Activated T-helper 17 cell treated with anti-CD3 and anti-CD28 coated beads, Interleukin-2, amount 50 U/mL, for 72 hours (primary cell): Measurements from ENCODE around the gene SLC13A3. TPM values are rescaled to one million over a fixed set of nuclear protein-coding genes. Genes with fewer than 3 reads are reported as not detected.

Experiments
- ATAC-seq: fragments of 150-1000 bp; cut with Tn5 transposase; replicated peaks from 2 replicates; pipeline ENCODE4 v1.10.0; 2021; ENCODE audit warnings: mild to moderate bottlenecking, moderate library complexity
- H3K27ac Mint-ChIP-seq: one replicate; pipeline ENCODE4 v1.8.0; 2022; ENCODE audit warnings: mixed read lengths
- H3K27me3 Mint-ChIP-seq: one replicate; pipeline ENCODE4 v1.8.0; 2022; ENCODE audit warnings: mixed read lengths
- H3K36me3 Mint-ChIP-seq: one replicate; pipeline ENCODE4 v1.8.0; 2022; ENCODE audit warnings: low read depth, mild to moderate bottlenecking, mixed read lengths
- H3K4me1 Mint-ChIP-seq: one replicate; pipeline ENCODE4 v1.8.0; 2022; ENCODE audit warnings: mixed read lengths
- H3K4me3 Mint-ChIP-seq: one replicate; pipeline ENCODE4 v1.8.0; 2022; ENCODE audit warnings: mild to moderate bottlenecking, mixed read lengths
- H3K9me3 Mint-ChIP-seq: one replicate; pipeline ENCODE4 v1.8.0; 2022; ENCODE audit warnings: mixed read lengths
- total RNA-seq, 2 donors: library from RNA; stranded (reverse); gene quantifications; one replicate each; pipeline ENCODE4 v1.2.3, GENCODE V29; 2022

SLC13A3 gene
- total RNA-seq, 2 donors from 2014 or later = not detected

DNA sequence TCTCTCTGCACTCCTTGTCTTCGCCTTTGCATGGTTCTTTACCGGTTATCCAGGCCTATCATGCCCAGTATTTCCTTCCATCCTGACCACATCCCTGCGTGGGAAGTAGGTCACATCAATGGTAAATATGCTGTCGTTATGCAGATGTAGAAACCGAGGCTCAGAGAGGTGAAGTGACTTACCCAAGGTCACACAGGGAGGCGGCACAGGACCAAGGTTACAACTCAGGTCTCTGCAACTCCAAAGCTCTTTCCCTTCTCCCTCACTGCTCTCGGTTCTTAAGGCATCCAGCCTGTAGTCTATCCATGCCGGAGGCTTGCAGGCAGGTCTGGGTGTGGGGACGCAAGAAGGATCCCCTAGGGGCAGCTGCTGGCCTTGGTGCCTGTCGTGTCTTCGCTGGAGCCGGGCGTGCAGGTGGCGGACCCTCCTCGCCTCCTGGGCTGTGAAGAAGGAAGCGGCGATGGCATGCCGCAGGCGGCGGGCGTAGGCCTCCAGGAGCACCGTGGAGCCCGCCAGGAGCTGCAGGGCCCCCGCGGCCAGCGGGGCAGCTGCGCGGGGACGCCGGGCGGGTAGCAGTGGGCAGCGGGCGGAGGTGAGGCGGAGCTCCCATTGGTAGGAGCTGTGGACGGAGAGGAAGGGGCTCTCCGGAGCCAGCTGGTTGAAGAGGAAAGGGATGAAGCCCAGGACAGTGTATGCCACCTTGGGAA lies 109.9 kb downstream of the SLC13A3 start:
- no peaks in the 10 kb centered on the region for H3K36me3 Mint-ChIP-seq
- no peak overlapping the region for H3K4me3 Mint-ChIP-seq
- peaks cover 7% of the 10 kb centered on the region for H3K4me1 Mint-ChIP-seq
- H3K27me3 Mint-ChIP-seq = peaks cover 9% of the 10 kb centered on the region
- H3K9me3 Mint-ChIP-seq = peaks cover under 1% of the 10 kb centered on the region
- H3K27ac Mint-ChIP-seq = no peak overlapping the region
- ATAC-seq = no peak

DNA sequence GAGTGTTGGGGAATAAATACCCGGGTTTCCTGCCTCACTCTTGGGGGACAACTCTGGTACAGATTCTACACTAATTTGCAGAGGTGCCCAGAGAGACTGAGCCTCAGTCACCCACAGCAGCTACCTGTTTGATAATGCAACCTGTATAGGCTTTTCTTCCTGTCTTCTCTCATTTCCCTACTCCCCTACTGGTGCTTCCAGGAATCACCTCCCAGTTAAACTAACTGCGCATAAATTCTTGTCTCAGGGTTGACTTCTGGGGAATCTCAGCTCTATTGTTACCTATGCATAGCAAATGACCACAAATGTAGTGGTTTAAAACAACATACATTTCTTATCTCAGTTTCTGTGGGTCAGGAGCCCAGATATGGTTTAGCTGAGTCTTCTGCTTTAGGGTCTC lies 112.1 kb downstream of the SLC13A3 start:
- Mint-ChIP-seq H3K27me3 (peaks cover 14% of the 10 kb centered on the region), H3K4me1 (no peaks in the 10 kb centered on the region), H3K27ac (no peak overlapping the region), H3K36me3 (no peaks in the 10 kb centered on the region), H3K4me3 (no peak overlapping the region), H3K9me3 (peaks cover 4% of the 10 kb centered on the region)
- no peak for ATAC-seq

DNA sequence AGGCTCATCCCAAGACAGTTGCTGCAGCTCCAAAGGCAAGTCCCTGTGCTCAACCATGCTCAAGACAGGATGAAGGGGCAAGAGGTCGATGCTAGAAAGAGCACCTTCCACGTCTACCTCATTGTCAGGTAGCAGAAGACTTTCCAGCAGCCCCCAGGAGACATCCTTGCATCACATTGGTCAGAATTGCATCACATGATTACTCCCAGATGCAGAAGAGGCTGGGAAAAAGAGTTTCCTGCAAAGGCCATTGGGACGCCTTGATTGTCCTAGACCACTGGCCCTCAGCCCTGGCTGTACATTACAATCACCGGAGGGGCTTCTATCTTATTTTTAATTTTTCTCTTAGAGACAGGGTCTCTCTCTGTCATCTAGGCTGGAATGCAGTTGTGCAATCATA lies 120.6 kb downstream of the SLC13A3 start:
- ATAC-seq = no peak
- no peak overlapping the region for H3K27ac Mint-ChIP-seq
- peaks cover 21% of the 10 kb centered on the region for H3K27me3 Mint-ChIP-seq
- no peaks in the 10 kb centered on the region for H3K9me3 Mint-ChIP-seq
- H3K4me1 Mint-ChIP-seq = no peaks in the 10 kb centered on the region
- no peaks in the 10 kb centered on the region for H3K36me3 Mint-ChIP-seq
- no peak overlapping the region for H3K4me3 Mint-ChIP-seq

DNA sequence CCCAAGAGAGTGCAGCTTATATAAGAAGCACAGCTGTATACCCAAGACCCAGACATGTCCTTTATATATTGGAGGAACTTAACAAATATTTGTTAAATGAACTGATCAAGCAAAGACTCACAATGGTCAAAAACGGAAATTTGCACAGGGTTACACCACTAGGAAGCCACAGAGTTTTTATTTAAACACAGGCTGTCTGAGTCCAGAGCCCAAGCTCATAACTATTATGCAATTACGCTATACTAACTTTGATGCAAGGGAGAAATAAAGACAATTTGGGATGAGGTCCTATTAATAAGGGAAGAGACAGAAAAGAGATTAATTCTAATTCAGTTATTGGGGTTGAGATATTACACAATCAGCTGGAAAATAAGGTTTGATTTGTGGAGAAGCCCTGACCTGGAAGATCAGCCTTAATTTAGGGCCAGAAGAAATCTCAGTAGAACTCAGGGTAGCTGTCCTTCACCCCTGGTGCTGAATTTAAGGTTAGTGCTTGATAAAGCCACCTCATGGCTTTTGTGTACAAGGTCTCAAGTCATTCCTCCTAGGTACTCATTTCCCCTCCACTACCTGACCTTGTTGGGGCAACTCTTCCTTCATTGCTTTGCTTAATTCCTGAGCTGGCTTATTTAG lies 127.4 kb downstream of the SLC13A3 start:
- ATAC-seq = no peak
- Mint-ChIP-seq H3K4me1 (no peaks in the 10 kb centered on the region), H3K9me3 (no peaks in the 10 kb centered on the region), H3K27ac (no peak overlapping the region), H3K4me3 (no peak overlapping the region), H3K27me3 (peaks cover 15% of the 10 kb centered on the region), H3K36me3 (no peaks in the 10 kb centered on the region)

DNA sequence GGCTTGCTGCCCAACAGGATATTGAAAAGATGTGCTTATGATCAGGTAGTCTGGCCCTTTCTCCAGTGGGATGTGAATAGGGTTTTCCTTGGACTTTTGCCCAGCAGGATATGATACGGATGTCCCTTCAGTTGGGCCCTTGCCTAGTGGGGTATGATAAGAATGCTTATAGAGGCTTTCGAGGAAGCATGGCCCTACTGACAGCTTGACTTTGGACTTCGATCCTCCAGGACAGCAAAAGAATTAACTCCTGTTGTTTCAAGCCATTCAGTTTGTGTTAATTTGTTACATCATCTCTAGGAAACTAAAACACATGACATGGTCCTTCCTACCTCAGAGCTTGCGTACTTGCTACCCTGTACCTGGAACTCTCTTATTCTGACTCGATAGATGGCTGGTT lies 128.2 kb downstream of the SLC13A3 start:
- H3K4me1 Mint-ChIP-seq = no peaks in the 10 kb centered on the region
- H3K9me3 Mint-ChIP-seq = no peaks in the 10 kb centered on the region
- ATAC-seq = no peak
- H3K27me3 Mint-ChIP-seq = peaks cover 14% of the 10 kb centered on the region
- H3K4me3 Mint-ChIP-seq = no peak overlapping the region
- H3K27ac Mint-ChIP-seq = no peak overlapping the region
- H3K36me3 Mint-ChIP-seq = no peaks in the 10 kb centered on the region

DNA sequence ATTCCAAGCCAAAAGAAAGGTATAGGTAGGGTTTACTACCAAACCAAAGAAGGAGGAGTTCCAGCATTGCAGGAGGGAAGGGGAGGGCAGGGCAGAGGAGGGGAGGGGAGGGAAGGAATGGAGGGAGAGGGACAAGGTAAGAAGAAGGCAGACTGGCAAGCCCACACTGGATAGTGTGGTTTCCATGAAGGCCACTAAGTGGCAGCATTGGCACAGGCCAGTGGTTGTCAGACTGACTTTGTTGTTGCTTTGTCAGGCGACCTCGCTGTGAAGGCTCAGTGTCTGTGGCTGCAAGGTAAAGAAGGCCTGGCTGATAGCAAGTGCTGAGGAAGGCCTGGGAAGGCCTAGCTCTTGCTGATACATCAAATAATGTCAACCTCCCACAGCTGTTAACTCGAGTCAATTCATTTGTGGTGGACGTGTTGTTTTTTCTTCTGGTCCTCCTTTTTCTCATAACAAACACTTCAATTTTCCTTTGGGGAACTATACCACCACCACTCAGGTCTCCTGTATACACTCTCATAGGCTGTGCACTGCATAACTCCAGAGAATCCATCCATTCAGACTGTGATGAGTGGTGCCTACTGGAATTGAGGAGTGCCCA lies 130.2 kb downstream of the SLC13A3 start:
- no peaks in the 10 kb centered on the region for H3K9me3 Mint-ChIP-seq
- no peaks in the 10 kb centered on the region for H3K4me1 Mint-ChIP-seq
- no peak overlapping the region for H3K4me3 Mint-ChIP-seq
- no peak overlapping the region for H3K27ac Mint-ChIP-seq
- H3K36me3 Mint-ChIP-seq = no peaks in the 10 kb centered on the region
- ATAC-seq = peak; percentile 92
- peaks cover 6% of the 10 kb centered on the region for H3K27me3 Mint-ChIP-seq

DNA sequence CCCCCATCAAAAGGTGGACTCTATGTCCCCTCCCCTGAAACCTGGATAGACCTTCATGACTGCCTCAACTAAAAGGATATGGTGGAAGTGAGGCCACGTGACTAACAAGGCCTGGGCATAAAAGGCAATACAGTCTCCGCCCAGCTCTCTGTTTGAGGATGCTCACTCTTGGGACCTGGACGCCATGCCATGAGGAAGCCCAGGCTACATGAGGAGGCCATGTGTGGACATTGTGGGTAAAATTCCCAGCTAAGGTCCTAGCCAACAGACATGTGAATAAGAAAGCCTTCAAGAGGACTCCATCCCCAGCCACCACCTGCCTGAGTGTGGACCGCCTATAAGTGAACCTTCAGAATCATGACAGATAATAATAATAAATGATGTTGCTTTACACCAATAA lies 130.7 kb downstream of the SLC13A3 start:
- no peaks in the 10 kb centered on the region for H3K9me3 Mint-ChIP-seq
- H3K27ac Mint-ChIP-seq = no peak overlapping the region
- no peak overlapping the region for H3K4me3 Mint-ChIP-seq
- H3K36me3 Mint-ChIP-seq = no peaks in the 10 kb centered on the region
- no peaks in the 10 kb centered on the region for H3K4me1 Mint-ChIP-seq
- H3K27me3 Mint-ChIP-seq = peaks cover 8% of the 10 kb centered on the region
- ATAC-seq = no peak

DNA sequence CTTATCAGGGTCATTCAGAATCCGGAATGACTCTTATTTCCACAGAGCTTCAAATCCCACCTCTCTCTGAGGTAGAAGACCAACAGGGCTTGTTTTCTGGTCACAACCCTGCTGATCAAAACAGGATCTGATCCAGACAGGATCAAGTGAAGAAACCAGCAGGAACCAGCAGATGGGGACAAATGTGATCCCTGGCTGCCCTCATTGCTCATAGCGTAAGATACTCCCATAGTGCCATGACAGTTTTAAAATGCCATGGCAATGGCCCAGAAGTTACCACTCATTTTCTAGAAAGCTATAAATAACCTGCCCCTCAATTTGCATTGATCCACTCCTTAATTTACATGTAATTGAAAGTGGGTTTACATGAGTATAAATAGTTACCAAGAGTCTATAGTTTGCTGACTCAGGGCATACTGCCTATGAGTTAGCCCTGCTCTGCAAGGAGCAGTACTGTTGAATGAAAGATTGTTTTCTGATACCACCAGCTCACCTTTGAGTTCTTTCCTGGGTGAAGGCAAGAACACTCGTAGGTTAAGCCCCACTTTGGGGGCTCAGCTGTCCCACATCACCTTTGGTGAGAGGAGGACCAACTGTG lies 131.7 kb downstream of the SLC13A3 start:
- no peaks in the 10 kb centered on the region for H3K4me1 Mint-ChIP-seq
- H3K27me3 Mint-ChIP-seq = peaks cover 8% of the 10 kb centered on the region
- no peak overlapping the region for H3K27ac Mint-ChIP-seq
- H3K9me3 Mint-ChIP-seq = no peaks in the 10 kb centered on the region
- H3K36me3 Mint-ChIP-seq = no peaks in the 10 kb centered on the region
- ATAC-seq = no peak
- H3K4me3 Mint-ChIP-seq = no peak overlapping the region

DNA sequence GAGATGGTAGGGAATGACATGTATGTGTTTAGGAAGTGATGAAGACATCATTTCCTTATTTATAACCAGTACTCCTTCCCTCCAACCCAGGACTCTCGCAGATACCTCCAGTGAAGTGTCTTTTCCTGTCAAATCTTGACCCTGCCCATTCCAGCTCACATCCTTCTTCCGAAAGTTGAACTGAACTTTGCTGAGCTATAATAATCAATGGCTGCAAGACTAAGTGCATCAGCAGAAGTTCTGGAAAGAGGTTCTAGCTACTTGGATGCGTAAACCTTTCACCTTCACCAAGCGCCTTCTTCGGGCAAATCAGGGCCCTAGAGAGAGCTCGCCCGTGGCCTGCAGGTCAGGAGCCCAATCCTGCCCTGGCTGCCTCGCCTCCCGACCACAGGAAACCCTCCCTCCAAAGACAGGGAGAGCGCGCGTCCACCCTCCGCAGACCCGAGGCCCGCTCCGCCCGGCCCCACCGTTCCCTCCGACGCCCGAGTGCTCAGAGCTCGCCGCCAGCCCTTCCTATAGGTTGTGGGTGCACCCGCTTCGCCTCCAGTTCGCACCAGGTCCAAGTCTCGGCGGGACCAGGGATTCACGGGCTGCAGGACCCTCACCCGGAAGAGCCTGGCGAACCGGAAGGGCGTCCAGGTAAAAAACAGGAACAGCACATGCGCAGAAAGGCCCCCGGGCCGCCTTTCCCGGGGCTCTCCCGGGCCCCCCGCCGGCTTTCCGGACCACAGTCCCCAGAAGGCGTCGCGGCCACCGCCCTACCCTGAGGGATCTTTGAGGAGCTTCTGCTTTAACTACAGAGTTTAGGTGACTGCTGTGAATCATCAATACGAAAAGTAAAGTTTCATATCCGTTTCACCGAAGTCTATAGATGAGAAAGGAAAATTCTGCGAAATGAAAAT lies 138.1 kb downstream of the SLC13A3 start, which contains the start of gene ZNF334:
Gene ZNF334, minus strand, starts transcription at position 617 of the 902 bp plus-strand sequence. CDS start 1,457 bp downstream, outside the sequence.
- no peaks in the 10 kb centered on the region for H3K9me3 Mint-ChIP-seq
- peak; percentile 98 for ATAC-seq
- H3K4me3 Mint-ChIP-seq = peak within 1 kb of the TSS; percentile 76
- no peak within 1 kb of the TSS for H3K27ac Mint-ChIP-seq
- H3K36me3 Mint-ChIP-seq = no peaks in the 10 kb centered on the region
- H3K27me3 Mint-ChIP-seq = peaks cover 31% of the 10 kb centered on the region
- peaks cover 6% of the 10 kb centered on the region for H3K4me1 Mint-ChIP-seq

DNA sequence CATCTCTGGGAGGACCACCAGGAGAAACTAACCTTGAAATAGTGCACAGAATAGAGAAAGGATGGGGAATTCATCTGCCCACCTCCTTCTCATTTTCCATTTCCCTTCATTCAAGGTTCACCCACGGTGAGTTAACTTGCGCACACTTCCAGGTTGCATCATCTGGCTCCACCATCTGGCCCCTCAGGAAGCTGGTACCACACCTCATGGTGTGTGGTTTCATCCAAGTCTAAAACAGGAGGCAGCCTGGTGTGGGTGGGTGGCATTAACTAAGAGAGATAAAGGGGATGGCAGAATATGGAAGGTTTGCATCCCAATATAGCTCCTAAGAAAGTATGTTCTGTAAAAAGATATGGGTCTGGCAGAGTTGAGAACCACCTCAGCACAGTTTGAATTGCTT lies 141.7 kb downstream of the SLC13A3 start:
- Mint-ChIP-seq H3K4me3 (no peak overlapping the region), H3K36me3 (no peaks in the 10 kb centered on the region), H3K9me3 (no peaks in the 10 kb centered on the region), H3K27ac (no peak overlapping the region), H3K27me3 (peaks cover 37% of the 10 kb centered on the region), H3K4me1 (peaks cover 13% of the 10 kb centered on the region)
- no peak for ATAC-seq

Other genes starting within 250 kb of the SLC13A3 start
- gene ELMO2, start 244.8 kb downstream of the SLC13A3 start, total RNA-seq = 10 to 100 TPM; 54.6 to 57.2 TPM
- gene ZNF334, start 137.9 kb downstream of the SLC13A3 start, total RNA-seq = 1 to 10 TPM in 1 of 2 donors, under 1 TPM in 1; 0.76 to 3.0 TPM
- gene OCSTAMP, start 100.8 kb downstream of the SLC13A3 start, total RNA-seq = 1 to 10 TPM in 1 of 2 donors, under 1 TPM in 1; 0.11 to 1.1 TPM
- gene TP53RK, start 38.0 kb upstream of the SLC13A3 start, total RNA-seq = 10 to 100 TPM; 11.9 to 16.7 TPM
- gene SLC2A10, start 58.2 kb upstream of the SLC13A3 start, total RNA-seq = not detected
- under 1 TPM in 1 of 2 donors, not detected in 1; 0.16 TPM for gene EYA2, start 243.4 kb upstream of the SLC13A3 start, total RNA-seq